ENCODE results near the gene KEL.
A peak's percentile ranks its signal among the peaks of the same experiment; 100 is the strongest.

KEL gene

GRCh38 chr7:142927085-142927745 is 34.9 kb downstream of the KEL start:
- peak in 1 of 2 donors; percentile 24 for DNase-seq

- no peak for DNase-seq
These were observed 36.8 kb downstream of the KEL start for GRCh38 chr7:142925413-142925812.

- no peak for DNase-seq
These were observed 38.8 kb downstream of the KEL start for GRCh38 chr7:142923391-142923790.

- DNase-seq = no peak
These were observed 42.5 kb downstream of the KEL start for GRCh38 chr7:142919656-142920055.

GRCh38 chr7:142918901-142919300 is 43.3 kb downstream of the KEL start:
- DNase-seq = no peak

GRCh38 chr7:142917447-142917846 is 44.7 kb downstream of the KEL start:
- DNase-seq = no peak

- no peak for DNase-seq
These were observed 45.7 kb downstream of the KEL start for GRCh38 chr7:142916508-142916907.

GRCh38 chr7:142915315-142915714 is 46.8 kb downstream of the KEL start:
- no peak for DNase-seq

- DNase-seq = no peak
These were observed 48.0 kb downstream of the KEL start for GRCh38 chr7:142914121-142914520.

- DNase-seq = no peak
These were observed 48.6 kb downstream of the KEL start for GRCh38 chr7:142913566-142913965.

GRCh38 chr7:142913051-142913450 is 49.1 kb downstream of the KEL start:
- no peak for DNase-seq

- no peak for DNase-seq
These were observed 51.7 kb downstream of the KEL start for GRCh38 chr7:142910481-142910880.

- no peak for DNase-seq
These were observed 52.1 kb downstream of the KEL start for GRCh38 chr7:142910031-142910433.

- DNase-seq = no peak
These were observed 53.0 kb downstream of the KEL start for GRCh38 chr7:142908921-142909890.

GRCh38 chr7:142908290-142908689 is 53.9 kb downstream of the KEL start:
- DNase-seq = no peak

GRCh38 chr7:142906643-142907042 is 55.5 kb downstream of the KEL start:
- DNase-seq = no peak

GRCh38 chr7:142905759-142906158 is 56.4 kb downstream of the KEL start:
- DNase-seq = no peak

GRCh38 chr7:142904128-142904527 is 58.0 kb downstream of the KEL start:
- no peak for DNase-seq

- no peak for DNase-seq
These were observed 60.5 kb downstream of the KEL start for GRCh38 chr7:142901426-142902259.

GRCh38 chr7:142899661-142900060 is 62.5 kb downstream of the KEL start:
- no peak for DNase-seq

GRCh38 chr7:142898377-142899170 is 63.6 kb downstream of the KEL start:
- no peak for DNase-seq

GRCh38 chr7:142897691-142898090 is 64.5 kb downstream of the KEL start:
- DNase-seq = no peak

Measured in CD4-positive, alpha-beta T cell treated with Interleukin-1 beta for 1 hour (primary cell).